GM23338 (cell line): ENCODE data around the gene TIRAP. TPM values are rescaled to one million over a fixed set of nuclear protein-coding genes. Genes with fewer than 3 reads are reported as not detected.

ENCODE experiments used
- CTCF ChIP-seq, 2 experiments: fragments of 200-600 bp in 1 of 2; sonication (generic) in 1 of 2; conservative IDR thresholded peaks; 2 replicates each; pipeline versions ENCODE4 v1.5.1 to v1.6.1; 2016 to 2017; ENCODE audit warnings: antibody characterized with exemption in 2 of 2, low read depth in 2 of 2, mild to moderate bottlenecking in 2 of 2, moderate library complexity in 1 of 2
- ETS1 ChIP-seq: IDR thresholded peaks from 2 replicates; pipeline ENCODE4 v1.6.1; 2016; ENCODE audit warnings: antibody characterized with exemption
- JUNB ChIP-seq: IDR thresholded peaks from one replicate; pipeline ENCODE4 v1.6.1; 2016; ENCODE audit warnings: antibody characterized with exemption; ENCODE audit not compliant: unreplicated experiment
- NANOG ChIP-seq: IDR thresholded peaks from 2 replicates; pipeline ENCODE4 v1.6.1; 2016; ENCODE audit warnings: antibody characterized with exemption, borderline replicate concordance
- POLR2AphosphoS5 ChIP-seq: IDR thresholded peaks from 2 replicates; pipeline ENCODE4 v1.6.1; 2016; ENCODE audit warnings: antibody characterized with exemption, low read depth
- ZNF114 ChIP-seq: fragments of 250-450 bp; sonication (Bioruptor Pico); IDR thresholded peaks from 2 replicates; pipeline ENCODE4 v1.5.0; 2020; ENCODE audit warnings: mild to moderate bottlenecking, moderate library complexity
- ZNF331 ChIP-seq: fragments of 250-450 bp; sonication (Bioruptor Pico); IDR thresholded peaks from 2 replicates; pipeline ENCODE4 v1.5.0; 2020; ENCODE audit warnings: low read depth, mild to moderate bottlenecking, moderate library complexity
- ZNF462 ChIP-seq: fragments of 250-450 bp; sonication (Bioruptor Pico); IDR thresholded peaks from 2 replicates; pipeline ENCODE4 v1.5.0; 2020; ENCODE audit warnings: mild to moderate bottlenecking, moderate library complexity
- polyA plus RNA-seq: library from polyadenylated mRNA; unstranded; fragments of >200 nt; fragmentation: Nextera tagmentation; extraction: Ambion mirVana; gene quantifications from 2 replicates; pipeline ENCODE4 v1.2.1, GENCODE V29; 2016
- total RNA-seq: library from RNA; depleted of rRNA; stranded (reverse); fragments of >200 nt; shearing (Covaris generic); gene quantifications from 2 replicates; pipeline ENCODE4 v1.2.3, GENCODE V29; 2014

TIRAP gene
- total and polyA plus RNA-seq, 2 experiments from 2014 or later = 1.1 to 3.4 TPM

- TF ChIP-seq ZNF462 (CRISPR knock-in tag) (no peak), NANOG (no peak), CTCF (conservative IDR thresholded peaks at IDR 0.05; ENCODE audit: low read depth in 2 of 2) (no peak), JUNB (no peak), ZNF114 (CRISPR knock-in tag) (no peak), ETS1 (no peak), ZNF331 (CRISPR knock-in tag) (no peak), POLR2AphosphoS5 (no peak)
Measured at GRCh38 chr11:126312961-126313360, 30.1 kb downstream of the TIRAP start (continued).
